ENCODE results near the gene CECR2.
"Not testable (repeated sequence)": the region's sequence is repeated elsewhere in the genome, so short reads cannot be mapped to it uniquely, and the experiment has no call there.

The CECR2 gene

GRCh38 chr22:17549655-17550054 lies 180.4 kb downstream of the CECR2 start:
- no peak overlapping the region for H3K4me3 ChIP-seq (replicated peaks; ENCODE audit: low read depth, low read length)
- no peak for DNase-seq (ENCODE audit: extremely low read depth, low read depth)
- TF ChIP-seq CTCF (IDR thresholded peaks at IDR 0.05; ENCODE audit: low read depth, low read length, missing control alignments), result no peak

- no peak for TF ChIP-seq CTCF (IDR thresholded peaks at IDR 0.05; ENCODE audit: low read depth, low read length, missing control alignments)
- no peak for DNase-seq (ENCODE audit: extremely low read depth, low read depth)
- no peak overlapping the region for H3K4me3 ChIP-seq (replicated peaks; ENCODE audit: low read depth, low read length)
Observed at GRCh38 chr22:17552737-17553136, 183.5 kb downstream of the CECR2 start.

- no peak overlapping the region for H3K4me3 ChIP-seq (replicated peaks; ENCODE audit: low read depth, low read length)
- TF ChIP-seq CTCF (IDR thresholded peaks at IDR 0.05; ENCODE audit: low read depth, low read length, missing control alignments), result no peak
- DNase-seq (ENCODE audit: extremely low read depth, low read depth), result no peak
Observed at GRCh38 chr22:17554814-17555213, 185.6 kb downstream of the CECR2 start.

- no peak overlapping the region for H3K4me3 ChIP-seq (replicated peaks; ENCODE audit: low read depth, low read length)
- TF ChIP-seq CTCF (IDR thresholded peaks at IDR 0.05; ENCODE audit: low read depth, low read length, missing control alignments), result no peak
Observed at GRCh38 chr22:17559188-17559587, 189.9 kb downstream of the CECR2 start.

GRCh38 chr22:17562906-17563870 lies 193.9 kb downstream of the CECR2 start, which contains the start of gene SLC25A18:
Gene SLC25A18 (plus strand): TSS chr22:17563498. CDS start chr22:17579945, 16,447 bp downstream.
- TF ChIP-seq CTCF (IDR thresholded peaks at IDR 0.05; ENCODE audit: low read depth, low read length, missing control alignments), result no peak
- no peak within 1 kb of the TSS for H3K4me3 ChIP-seq (replicated peaks; ENCODE audit: low read depth, low read length)
- no peak for DNase-seq (ENCODE audit: extremely low read depth, low read depth)

More at GRCh38 chr22:17559188-17559587, 189.9 kb downstream of the CECR2 start:
- no peak for DNase-seq (ENCODE audit: extremely low read depth, low read depth)

GRCh38 chr22:17563936-17564391 lies 194.7 kb downstream of the CECR2 start:
- no peak overlapping the region for H3K4me3 ChIP-seq (replicated peaks; ENCODE audit: low read depth, low read length)
- no peak for DNase-seq (ENCODE audit: extremely low read depth, low read depth)
- no peak for TF ChIP-seq CTCF (IDR thresholded peaks at IDR 0.05; ENCODE audit: low read depth, low read length, missing control alignments)

GRCh38 chr22:17566016-17566687 lies 196.9 kb downstream of the CECR2 start:
- not testable (repeated sequence) for H3K4me3 ChIP-seq (replicated peaks; ENCODE audit: low read depth, low read length); DNase-seq (ENCODE audit: extremely low read depth, low read depth)

Measured in HFF-Myc (cell line).